ENCODE measurements around the gene INHBA.

INHBA gene

GRCh38 chr7:41710838-41711237 lies 7.9 kb upstream of the INHBA start:
- no peak for DNase-seq

- DNase-seq = no peak
Measured at GRCh38 chr7:41709621-41710020, 6.7 kb upstream of the INHBA start.

GRCh38 chr7:41708581-41709358 lies 5.9 kb upstream of the INHBA start:
- DNase-seq = no peak

GRCh38 chr7:41706228-41706930 lies 3.5 kb upstream of the INHBA start:
- no peak for DNase-seq

- peak; percentile 42 for DNase-seq
Measured at GRCh38 chr7:41705109-41705901, 2.4 kb upstream of the INHBA start.

GRCh38 chr7:41701068-41701941 lies 1.6 kb downstream of the INHBA start:
- no peak for DNase-seq

- no peak for DNase-seq
Measured at GRCh38 chr7:41700044-41700471, 2.8 kb downstream of the INHBA start.

- no peak for DNase-seq
Measured at GRCh38 chr7:41699516-41699915, 3.4 kb downstream of the INHBA start.

GRCh38 chr7:41698726-41699125 lies 4.2 kb downstream of the INHBA start:
- no peak for DNase-seq

- DNase-seq = no peak
Measured at GRCh38 chr7:41698114-41698513, 4.8 kb downstream of the INHBA start.

GRCh38 chr7:41696323-41696916 lies 6.5 kb downstream of the INHBA start:
- DNase-seq = no peak

- DNase-seq = no peak
Measured at GRCh38 chr7:41695661-41696322, 7.1 kb downstream of the INHBA start.

GRCh38 chr7:41694495-41694894 lies 8.4 kb downstream of the INHBA start:
- no peak for DNase-seq

GRCh38 chr7:41693150-41693997 lies 9.5 kb downstream of the INHBA start:
- no peak for DNase-seq

- no peak for DNase-seq
Measured at GRCh38 chr7:41692251-41692650, 10.6 kb downstream of the INHBA start.

GRCh38 chr7:41691286-41692190 lies 11.4 kb downstream of the INHBA start:
- DNase-seq = no peak

- no peak for DNase-seq
Measured at GRCh38 chr7:41689815-41690214, 13.1 kb downstream of the INHBA start.

- DNase-seq = no peak
Measured at GRCh38 chr7:41688906-41689305, 14.0 kb downstream of the INHBA start.

- DNase-seq = no peak
Measured at GRCh38 chr7:41688012-41688625, 14.8 kb downstream of the INHBA start.
